ENCODE results near the gene FAM228A.
"Not testable (repeated sequence)": the region's sequence is repeated elsewhere in the genome, so short reads cannot be mapped to it uniquely, and the experiment has no call there.

Gene FAM228A

DNA sequence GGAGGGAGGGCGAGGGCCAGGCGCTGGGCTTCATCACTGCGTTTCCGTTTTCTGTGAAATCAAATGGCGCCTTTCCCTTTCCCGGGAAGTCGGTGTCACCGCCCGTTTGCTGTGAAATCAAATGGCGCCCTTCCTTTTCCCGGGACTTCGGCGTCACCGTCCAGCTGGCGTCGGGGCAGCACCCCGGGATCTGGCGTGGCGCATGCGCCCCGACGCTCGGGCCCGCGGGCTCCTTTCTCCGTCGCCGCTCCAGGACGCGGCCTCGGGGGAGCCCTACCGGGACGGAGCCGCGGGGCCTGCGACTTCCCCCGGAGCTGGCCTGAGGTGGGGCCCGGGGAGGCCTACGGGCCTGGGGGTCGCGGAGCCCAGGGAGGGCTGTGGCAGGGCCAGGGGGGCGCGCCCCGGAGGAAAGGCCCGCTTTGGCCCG, at the start of gene FAM228A:
FAM228A (plus strand) TSS at position 203 of the 427 bp plus-strand sequence. CDS start 428 bp downstream, outside the sequence.
- DNase-seq = no peak

DNA sequence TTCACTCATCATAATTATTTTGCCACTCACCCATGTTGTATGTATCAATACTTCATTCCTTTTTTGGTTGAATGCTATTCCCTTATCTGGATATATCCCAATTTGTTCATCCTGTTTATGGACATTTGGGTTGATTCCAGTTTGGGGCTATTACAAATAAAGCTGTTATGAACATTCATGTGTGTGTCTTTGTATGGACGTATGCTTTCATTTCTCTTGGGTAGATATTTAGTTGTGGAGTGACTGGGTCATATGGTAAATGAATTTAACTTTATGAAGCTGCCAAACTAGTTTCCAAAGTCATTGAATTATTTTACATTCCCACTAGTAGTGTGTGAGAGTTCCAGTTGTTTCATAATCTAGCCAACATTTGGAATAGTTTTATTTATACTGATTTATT, 48.9 kb upstream of the FAM228A start:
- no peak for DNase-seq

DNA sequence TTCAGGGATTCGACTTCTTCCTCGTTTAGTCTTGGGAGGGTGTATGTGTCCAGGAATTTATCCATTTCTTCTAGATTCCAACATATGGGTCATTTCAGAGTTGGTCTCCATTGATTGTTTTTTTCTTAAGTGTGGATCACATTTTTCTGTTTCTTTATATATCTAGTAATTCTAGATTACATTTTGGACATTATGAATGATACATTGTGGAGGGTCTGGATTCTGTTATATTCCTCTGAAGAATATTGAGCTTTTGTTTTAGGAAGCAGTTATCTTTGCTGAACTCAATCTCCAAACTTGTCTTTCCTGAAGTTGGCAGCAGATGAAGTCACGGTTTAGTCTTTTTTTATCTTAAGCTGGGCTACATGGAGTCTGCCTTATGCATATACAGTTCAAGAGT, 42.3 kb upstream of the FAM228A start:
- no peak for DNase-seq

DNA sequence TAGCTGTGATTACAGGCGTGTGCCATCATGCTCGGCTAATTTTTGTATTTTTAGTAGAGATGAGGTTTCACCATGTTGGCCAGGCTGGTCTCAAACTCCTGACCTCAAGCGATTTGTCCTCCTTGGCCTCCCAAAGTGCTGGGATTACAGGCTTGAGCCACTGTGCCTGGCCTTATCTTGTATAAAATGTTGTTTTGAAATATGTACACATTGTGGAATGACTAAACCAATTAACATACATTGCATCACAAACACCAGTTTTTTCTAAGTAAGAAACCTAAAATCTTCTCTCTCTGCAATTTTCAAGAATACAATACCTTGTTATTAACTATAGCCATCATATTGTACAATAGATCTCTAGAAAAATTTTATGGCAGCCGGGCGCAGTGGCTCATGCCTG, 34.5 kb upstream of the FAM228A start:
- DNase-seq = not testable (repeated sequence)

DNA sequence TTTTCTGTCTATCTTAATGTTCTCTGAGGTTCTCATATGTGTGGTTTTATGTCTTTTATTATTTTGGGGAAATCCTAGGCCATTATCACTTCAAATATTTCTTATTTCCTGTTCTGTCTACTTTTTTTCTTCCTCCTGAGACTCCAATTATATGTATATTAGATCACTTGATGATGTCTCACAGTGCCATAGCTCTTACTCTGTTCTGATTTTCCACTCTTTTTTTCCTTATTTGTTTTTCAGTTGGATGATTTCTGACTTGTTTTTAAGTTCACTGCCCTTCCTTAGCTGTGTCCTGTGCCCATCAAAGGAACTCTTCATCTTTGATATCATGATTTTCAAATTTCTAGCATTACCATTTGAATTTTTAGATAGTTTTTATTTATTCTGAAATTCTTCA, 27.5 kb upstream of the FAM228A start:
- DNase-seq = no peak

DNA sequence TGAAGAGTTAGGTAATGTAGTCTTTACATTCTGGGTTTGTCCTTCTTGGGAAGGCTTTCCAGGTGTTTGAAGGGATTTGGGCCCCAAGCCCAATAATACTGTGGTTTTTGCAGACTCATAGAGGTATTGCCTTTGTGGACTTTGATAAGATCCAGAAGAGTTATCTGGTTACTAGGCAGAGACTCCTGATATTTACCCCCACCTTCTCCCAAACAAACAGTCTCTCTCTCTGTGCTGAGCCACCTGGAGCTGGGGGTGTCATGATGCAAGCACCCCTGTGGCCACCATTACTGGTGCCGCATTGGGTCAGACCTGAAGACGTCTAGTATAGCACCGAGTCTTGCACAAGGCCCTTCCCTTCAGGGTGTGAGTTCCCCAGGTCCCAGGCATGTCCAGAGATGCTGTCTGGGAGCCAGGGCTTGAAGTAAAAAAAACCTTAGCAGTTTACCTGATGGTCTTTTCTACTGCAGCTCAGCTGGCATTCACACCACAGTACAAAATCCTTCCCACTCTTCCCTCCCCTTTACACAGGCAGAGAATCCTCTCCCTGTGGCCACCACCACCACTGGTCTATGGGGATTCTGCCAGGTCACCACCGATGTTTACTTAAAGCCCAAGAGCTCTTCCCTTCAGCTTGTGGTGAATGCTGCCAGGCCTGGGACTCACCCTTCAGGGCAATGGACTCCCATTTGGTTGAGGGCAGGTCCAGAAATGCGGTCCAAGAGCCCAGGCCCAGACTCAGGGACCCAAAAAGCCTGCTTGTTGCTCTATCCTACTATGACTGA, 22.2 kb upstream of the FAM228A start:
- no peak for DNase-seq

DNA sequence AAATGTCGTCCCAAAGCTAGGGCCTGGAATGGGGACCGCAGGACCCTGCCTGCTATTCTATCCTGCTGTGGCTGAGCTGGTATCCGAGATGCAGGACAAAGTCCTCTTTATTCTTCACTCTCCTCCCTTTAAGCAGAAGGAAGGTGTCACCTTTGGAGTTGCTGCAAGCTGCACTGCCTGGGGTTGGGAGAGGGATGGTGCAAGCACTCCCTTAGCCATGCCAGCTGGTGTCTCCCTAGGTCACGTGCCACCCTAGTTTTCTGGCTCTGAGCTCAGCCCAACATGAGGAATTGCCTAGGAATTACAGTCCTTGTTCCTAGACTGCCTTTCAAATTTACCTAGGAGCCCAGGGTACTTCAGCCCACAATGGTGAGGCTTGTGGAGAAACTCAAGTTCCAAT, 21.4 kb upstream of the FAM228A start:
- no peak for DNase-seq

DNA sequence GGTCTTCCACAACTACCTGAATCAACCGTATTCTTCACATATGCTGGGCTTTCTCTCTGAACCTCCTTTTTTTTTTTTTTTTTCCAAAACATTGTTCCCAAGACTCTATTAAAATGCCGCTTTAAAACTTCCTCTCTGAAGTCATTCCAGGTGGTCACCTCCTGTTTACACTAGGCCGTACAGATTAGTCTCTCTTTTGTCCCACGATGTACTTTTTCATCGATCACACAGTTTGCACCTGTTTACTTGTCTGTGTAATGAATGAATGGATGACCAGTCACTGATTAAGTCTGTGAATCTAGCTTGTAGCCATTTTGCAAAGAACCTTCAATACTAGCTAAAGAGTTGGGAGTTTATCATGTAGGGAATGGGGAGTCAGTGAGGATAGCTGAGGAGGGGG, 16.7 kb upstream of the FAM228A start:
- DNase-seq = no peak

DNA sequence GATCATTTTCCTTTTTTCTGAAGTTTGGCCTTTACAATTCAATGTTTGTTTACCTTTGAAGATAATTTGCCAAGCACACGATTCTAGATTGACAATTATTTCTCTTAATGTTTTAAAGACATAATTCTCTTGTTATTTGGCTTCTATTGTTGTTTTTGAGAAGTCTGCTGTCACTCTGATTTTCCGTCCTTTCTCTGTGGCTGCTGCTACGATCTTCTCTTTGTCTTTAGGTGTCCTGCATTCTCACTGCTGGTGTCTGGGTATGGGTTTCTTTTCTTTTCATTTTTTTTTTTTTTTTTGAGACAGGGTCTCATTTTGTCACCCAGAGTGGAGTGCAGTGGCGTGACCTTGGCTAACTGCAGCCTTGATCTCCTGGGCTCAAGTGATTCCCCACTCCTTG, 15.1 kb upstream of the FAM228A start:
- no peak for DNase-seq

DNA sequence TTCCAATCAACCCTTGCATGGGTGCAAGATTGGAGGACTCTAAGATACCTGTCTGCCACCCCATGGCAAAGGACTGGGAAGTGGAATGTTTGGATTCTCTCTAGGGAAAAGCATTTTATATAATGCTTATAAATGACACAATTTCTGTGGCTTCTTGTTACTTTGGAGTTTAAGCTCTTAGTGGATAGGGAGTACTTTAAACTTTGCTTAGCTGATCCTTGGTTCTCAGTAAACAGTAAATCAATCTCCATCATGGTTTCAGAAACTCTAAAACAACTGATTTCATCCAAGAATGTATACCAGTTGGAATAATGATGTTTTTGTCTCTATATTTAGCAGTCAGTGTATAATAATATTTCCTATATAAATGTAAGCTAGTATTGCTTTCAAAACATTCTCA, 14.1 kb upstream of the FAM228A start:
- no peak for DNase-seq

DNA sequence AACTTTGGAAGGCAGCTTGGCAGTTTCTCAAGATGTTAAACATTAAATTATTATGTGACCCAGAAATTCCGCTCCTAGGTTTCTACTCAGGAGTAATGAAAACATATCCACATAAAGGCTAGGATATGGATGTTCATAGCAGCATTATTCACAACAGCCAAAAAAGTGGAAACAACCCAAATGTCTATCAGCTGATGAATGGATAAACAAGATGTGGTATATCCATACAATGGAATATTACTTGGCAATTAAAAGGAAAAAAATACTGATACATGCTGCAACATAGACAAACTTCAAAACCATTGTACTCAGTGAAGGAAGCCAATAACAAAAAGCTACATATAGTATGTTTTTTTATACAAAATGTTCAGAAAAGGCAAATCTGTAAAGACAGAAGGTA, 12.4 kb upstream of the FAM228A start:
- DNase-seq = no peak

DNA sequence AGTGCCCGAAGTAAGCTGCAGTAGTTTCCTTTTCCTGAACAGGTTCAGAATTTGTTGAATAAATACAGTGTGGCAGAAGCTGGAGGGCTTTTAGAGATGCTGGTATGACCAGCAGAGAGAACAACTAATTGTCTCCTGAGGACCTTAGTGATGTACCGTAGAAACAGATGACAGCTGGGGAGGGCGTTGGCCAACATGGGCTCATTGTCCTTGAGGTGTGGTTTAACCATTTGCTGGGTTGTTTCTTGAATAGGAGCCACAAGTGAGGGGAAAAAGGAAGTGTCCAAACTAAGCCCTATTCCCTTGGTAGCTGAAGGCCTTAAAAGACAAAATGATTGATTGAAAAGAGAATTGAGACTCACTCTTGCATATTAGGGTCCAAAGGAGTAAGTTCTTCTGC, 11.7 kb upstream of the FAM228A start:
- DNase-seq = no peak

DNA sequence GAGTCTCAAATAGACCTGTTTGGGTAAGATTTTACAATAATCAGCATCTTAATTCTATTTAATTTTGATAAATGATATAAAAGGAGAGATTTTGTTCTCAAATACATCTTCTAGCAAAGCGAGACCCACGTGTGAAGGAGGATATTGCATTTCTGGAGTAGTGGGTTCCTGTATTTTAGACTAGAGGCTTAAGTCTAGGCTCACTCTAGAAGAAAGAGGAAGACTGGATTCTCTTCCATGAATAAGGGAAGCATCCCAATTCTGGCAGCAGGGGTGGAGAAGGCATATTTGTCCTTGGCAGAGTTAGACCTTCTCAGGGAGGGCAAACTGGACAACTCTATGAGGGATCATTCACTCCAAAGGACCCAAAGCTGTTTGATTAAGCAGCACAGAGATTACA, 11.3 kb upstream of the FAM228A start:
- DNase-seq = no peak

DNA sequence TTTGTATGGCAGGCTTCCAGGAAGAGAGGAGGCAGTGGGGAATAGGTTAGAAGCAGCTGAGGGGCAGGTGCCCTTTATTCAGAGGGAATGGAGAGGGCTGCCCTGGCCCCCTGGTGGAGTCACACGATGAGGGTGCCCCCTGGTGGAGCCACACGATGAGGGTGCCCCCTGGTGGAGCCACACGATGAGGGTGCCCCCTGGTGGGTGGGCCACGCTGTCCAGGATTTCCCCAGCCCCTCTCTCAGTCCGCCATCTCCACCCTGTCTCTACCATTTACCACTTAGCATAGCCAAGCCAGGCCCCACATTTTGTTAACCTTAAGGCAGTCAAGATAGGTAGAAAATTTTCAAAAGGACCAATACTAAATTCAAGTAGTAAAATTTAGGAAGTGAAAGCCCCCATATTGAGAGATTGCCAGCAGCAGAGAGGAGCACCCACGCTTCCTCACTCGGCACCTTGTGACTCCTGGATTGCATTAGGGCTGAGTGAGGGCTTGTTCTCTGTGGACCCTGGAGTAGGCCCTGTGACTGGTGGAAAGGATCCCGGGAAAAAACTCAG, 10.4 kb upstream of the FAM228A start:
- DNase-seq = no peak

DNA sequence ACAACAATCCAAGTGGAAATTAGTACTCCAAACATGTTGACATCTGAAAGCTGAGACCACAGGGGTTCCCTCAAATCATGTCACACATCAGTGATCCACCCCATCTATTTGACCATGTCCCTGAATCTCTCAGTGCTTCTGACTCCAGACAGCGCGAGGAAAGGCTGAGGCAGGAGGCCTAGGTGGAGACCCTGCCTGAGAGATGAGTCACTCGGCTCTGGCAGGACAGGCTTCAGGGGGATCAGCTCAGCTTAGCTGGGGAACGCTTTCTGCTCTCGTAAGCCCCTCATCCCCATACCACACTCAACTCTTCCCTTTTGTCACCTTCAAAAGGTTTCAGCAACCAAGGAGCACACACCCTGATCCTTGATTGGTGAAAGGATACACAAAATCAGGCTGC, 5.8 kb upstream of the FAM228A start:
- DNase-seq = no peak

DNA sequence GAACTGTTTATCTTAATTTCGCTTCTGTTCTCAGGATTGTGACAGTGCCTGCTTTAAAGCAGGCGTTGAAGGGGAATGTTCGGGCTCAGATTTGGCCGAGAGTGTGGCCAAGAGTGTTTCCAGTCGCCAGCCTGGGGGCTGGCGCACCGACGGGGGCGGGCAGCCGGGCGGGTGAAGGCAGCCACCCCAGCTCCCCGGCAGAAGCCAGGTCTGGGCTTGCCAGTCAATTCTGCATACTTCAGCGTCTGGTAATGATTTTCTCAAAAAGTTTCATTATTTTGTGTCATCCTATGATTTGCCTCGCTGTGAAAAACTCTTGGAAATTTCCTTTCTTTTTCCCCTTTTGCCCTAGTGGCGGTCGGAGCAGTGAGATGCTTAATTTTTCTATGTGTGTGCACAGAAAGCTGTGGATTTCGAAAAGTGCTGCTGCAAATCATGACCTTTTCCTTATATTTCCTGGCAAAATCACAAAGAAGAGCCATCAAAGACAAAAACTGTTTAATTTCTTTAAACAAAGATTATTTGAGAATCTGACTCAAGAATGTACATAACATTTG, 856 bp downstream of the FAM228A start:
- DNase-seq = no peak

DNA sequence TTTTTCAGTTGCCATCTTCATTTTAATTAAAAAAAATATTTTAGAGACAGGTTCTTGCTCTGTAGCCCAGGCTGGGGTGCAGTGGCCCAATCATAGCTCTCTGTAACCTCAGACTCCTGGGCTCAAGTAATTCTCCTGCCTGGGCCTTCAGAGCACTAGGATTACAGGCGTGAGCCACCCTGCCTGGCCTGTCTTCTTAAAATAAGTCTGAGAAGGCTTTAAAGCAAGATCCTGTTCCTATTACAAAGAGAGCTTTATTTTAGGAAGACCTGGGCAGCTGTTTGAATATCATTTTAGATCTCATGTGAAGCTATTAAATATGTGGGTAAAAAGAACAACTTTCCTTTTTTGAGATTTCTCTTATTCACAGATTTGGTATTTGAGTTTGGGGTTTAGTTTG, 1.5 kb downstream of the FAM228A start:
- no peak for DNase-seq

DNA sequence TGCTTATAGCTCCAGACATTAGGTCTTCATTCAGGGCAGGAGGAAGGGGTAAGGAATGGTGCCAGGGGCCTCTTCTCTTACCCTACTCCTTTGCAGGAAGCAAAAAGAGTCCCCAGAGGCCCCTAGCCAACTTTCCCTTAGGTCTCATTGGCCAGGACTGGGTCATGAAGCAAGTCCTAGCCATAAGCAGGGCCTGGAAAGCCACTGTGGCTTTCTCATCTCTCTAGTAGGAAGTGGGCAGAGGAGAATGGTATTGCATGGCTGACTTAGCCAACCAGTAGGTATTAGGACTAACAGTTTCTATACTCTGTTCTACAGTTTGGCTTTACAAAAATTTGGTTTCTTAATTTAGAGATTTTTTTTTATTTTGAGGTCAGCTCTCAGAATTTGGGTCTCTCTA, 4.8 kb downstream of the FAM228A start:
- DNase-seq = no peak

DNA sequence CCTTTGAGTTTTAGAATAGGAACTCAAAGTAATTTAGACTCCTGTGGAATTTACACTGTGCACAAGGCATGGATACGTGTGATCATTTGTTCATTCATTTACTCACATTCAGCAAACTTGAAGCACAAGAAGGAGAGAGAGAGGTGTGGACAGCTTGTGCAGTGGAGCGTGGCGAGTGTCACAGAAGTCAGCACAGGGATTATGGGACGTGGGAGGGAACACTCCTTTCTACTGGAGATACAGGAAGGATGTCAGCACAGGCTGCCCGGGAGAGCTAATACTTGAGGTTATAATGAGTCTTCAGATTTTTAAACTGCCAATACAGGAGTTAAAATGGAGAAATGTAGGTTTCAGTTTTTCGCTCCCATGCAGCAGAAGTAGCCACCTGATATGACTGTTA, 7.0 kb downstream of the FAM228A start:
- no peak for DNase-seq

DNA sequence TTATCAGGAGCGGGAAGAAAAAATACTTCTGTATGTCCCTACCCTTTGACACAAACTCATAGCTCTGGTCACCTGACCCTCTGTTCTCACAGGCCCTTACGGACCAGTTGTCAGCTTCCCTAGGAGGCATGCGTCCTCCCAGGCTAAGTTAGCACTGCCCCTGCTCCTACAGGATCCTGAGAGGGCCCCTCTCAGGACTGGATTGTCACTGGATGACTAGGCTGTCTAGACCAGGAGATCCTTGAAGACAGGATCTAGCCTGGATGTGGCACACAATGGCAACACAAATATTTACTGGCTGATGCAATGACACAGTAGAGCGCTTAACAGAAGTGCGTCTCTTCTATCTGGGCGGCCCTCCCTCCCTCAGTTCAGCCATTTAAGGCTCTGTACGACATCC, 7.7 kb downstream of the FAM228A start:
- no peak for DNase-seq

DNA sequence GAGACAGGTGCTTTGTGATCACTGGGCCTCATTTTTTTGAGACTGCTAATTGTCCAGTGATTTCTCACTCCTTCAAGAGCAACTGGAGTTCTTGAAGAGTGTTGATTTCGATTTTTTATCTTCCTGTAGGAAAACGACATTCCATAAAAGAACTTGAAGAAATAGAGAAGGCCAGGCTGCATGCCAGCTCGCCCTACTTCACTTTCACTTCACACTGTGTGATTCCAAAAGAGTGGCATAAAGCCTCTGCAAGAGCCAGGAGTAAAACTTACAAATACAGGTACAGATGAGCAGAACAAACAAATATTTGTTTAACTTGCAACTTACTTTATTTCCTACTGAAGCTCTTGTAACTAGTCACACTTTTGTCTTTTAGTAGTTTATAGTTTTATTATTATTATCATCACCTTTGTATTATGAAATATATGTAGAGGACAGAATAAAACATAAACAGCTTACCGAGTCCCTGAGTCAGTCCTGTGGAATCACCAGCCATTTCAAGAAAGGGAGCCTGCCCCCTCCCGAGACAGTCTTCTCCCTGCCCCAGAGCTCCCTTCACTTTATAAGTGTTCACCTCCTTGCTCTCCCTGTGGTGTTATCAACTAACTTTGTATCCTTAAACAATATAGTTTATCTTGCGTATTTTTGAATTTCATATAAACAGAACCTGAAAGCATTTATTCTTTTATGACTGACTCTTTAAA, 8.7 kb downstream of the FAM228A start:
- no peak for DNase-seq

DNA sequence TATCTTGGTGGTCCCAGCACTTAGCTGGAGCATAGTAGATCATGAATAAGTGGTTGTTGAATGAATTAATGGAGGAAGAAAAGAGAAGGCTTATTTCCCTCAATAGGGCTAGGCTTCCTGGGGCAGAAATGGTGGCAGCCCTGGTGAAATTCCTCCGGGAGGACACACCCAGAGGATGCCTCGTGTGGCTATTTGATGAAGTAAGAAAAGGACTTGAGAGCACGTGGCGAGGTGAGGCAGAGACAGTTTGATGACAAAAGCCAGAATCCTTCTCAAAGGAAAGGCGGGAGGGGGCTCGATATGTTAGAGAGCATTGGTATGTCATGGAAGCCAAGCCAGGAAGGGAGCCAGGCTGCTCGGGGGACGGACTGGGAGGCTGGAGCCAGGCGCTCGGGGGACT, 14.7 kb downstream of the FAM228A start:
- DNase-seq = no peak

DNA sequence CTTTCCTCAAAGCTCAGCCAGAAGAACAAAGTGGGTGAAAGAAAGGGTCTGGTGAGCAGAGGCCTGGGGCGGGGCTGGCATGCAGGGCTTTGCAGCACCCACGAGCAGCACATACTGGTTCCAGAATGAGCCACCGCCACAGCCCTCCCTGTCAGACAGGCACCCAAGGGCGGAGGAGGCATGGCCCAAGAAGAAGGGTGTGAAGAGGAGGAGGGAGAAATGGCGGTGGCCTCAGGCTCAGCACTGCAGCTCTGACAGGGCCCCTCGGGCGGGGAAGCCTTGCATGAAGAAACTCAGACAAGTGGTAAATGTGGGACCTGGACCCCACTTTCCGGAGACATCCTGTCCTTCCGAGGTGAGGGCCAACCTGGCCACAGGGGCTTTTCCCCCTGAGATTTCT, 15.7 kb downstream of the FAM228A start:
- no peak for DNase-seq

DNA sequence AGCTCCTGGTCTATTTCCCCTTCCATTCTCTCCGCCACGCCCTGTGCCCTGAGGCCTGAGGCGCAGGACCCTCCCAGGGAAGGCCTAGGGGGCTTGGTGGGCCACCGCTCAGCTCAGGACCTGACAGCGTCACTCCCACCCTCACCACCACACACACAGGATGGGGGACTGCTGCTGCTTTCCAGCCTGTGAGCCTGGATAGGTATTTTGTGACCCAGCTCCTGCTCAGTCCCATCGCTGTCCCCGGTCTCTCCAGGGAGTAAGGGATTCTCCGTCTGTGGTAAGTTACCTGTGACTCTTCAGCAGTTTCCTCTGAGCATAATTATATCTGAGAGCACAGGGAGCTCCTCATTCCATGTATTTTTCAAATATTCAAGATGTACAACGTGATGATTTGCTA, 16.3 kb downstream of the FAM228A start:
- DNase-seq = no peak
